HG03342 (cell line): ENCODE results near the gene OPRM1.
A peak's percentile ranks its signal among the peaks of the same experiment; 100 is the strongest.
"Not testable (repeated sequence)": the region's sequence is repeated elsewhere in the genome, so short reads cannot be mapped to it uniquely, and the experiment has no call there.

ENCODE experiments used
- ATAC-seq: cut with Tn5 transposase; IDR thresholded peaks from one replicate; pipeline ENCODE4 v1.9.1; 2021; ENCODE audit warnings: mild to moderate bottlenecking, moderate library complexity; ENCODE audit not compliant: unreplicated experiment

The OPRM1 gene

GRCh38 chr6:154236646-154237301, 197.7 kb downstream of the OPRM1 start:
- no peak for ATAC-seq

- ATAC-seq = no peak
Measured at GRCh38 chr6:154238831-154239230, 199.8 kb downstream of the OPRM1 start.

DNA sequence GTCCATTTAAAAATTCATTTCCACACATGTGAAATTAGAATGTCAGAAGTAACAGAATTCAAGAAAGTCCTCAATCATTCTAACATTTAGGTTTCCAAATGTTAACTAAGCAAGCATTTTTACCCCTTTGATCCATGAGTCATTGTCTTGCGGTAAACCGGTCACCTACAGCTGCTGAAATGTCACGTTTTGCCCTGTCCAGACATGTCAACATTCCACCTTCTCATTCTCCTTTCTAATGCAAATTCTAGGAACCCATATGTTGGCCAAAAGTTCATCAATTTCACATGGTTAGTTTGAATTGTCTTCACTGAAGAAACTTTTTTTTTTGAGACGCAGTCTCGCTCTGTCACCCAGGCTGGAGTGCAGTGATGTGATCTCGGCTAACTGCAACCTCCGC, 200.4 kb downstream of the OPRM1 start:
- ATAC-seq = no peak

- not testable (repeated sequence) for ATAC-seq
Measured at GRCh38 chr6:154241061-154241460, 202.0 kb downstream of the OPRM1 start.

DNA sequence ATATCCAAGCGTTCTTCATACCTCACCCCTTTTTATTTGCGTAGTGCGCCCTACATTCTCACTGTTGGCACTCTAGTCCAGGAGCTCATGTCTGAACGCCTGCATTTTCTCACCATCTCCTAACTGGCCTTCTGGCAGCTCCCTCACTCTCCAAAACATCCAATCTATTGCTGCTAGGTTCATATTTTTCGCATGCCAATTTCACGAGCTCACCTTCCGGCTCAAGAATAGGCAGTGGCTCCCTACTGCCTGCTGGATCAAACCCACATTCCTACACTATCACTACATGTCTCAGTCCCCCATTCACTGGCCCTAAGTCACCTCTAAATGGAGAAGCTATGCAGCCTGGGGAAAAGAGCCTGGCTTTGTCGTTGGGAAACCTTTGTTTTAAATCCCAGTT, 202.5 kb downstream of the OPRM1 start:
- no peak for ATAC-seq

- no peak for ATAC-seq
Measured at GRCh38 chr6:154242617-154243357, 203.7 kb downstream of the OPRM1 start.

GRCh38 chr6:154243793-154244750, 205.0 kb downstream of the OPRM1 start:
- no peak for ATAC-seq

DNA sequence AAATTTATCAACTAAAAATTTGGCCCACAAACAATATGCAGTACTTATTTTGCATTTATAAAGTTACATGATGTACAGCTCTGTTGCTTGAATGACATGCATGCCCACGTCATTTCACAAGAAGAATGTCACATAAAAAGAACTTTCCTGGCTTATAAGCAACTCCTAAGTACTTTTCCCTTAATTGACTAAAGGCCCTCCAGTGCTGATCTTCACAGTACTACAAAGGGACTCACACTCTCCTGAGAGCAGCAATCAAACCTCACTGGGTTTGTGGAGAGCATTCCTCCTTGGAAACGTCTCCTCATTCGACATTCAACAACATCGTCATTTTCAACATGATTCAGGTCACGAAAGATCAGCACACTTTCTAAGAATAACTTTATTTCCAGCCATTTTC, 206.5 kb downstream of the OPRM1 start:
- no peak for ATAC-seq

GRCh38 chr6:154246723-154247118, 207.7 kb downstream of the OPRM1 start:
- no peak for ATAC-seq

DNA sequence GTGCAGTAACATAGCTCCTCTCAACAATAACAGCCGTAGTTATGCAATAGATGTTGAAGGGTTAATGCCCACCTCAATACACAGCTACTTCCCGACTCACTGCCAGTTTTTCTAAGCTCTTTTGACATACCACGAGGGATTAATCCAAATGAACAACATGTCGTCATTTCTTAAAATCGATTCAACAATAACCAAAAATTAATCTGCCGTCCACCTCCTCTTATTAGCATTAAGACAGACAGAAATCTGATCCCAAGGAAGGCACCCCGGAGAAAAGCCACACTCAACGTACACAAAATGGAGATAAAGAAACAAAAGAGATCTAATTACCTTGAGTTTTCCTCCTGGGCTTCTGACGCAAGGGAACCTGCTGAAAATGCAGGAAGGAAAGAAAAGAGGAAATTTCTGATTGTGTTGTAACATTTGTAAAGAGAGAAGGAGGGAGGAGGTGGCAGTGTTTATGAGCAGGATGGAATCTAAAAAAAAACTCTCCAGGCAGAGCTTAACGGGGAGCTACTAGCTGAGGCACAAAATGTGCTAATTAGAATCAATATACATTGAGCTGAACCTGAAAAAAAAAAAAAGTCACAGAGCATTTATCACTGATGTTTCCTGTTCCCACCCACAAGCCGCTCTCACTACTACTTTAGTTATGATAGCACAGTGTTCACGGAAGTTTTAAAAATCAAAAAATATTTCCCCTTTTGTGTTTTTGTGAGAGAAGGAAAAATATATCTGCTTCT, 208.2 kb downstream of the OPRM1 start:
- peak; percentile 26 for ATAC-seq

DNA sequence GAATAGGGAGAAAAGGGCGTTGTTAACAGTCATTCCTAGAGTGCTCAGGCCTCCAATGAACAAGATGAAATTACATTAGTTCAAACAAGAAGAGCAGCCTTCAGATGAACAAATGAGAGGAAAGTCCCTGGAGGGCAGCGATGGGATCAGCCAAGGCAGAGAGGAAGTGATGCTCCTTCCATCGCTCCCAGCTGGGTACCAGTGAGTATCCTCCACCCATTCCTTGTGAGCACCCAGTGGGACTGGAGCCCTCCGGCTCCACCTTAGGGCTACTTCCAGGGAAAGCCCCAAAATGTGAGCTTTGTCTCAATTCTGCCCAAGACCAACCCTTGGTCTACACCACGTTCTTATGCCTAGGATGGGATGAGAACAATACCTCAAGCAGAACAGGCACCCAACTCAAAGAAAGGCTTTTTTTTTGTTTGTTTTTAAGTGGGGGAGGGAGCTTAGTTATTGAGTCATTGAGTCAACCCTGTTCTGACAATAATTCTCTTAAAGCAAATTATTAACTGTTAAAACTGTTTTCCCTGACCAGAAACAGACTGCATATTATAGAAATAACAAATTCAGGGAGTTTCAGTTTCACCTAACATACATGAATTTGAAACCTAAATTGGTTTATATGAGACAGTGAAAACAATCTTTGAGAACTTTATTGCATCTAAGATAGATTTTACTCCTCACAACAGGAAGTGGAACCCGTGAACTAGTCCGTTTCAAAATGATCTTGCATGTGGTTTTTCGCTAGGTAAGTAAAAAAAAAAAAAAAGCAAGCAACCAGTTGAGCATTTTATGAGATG, 210.7 kb downstream of the OPRM1 start:
- ATAC-seq = peak; percentile 77

- no peak for ATAC-seq
Measured at GRCh38 chr6:154251116-154251515, 212.1 kb downstream of the OPRM1 start.

DNA sequence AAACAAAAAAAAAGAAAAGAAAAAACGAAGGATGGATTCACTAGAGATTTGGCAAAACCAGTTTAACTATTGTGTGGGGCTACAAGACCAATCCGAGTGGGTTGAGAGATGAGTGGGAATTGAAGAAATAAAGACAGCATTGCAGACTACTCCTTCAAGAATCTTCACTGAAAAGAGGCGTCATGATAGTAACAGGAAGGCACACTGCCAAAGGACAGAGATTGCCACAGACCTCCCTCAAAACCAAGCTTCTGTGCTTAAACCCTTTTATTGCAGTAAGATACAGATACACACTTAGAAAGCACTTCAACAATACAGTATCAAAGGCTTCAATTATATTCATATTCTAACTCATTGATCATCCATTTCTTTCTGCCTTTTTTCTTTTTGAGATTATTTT, 213.6 kb downstream of the OPRM1 start:
- ATAC-seq = no peak

GRCh38 chr6:154257067-154257466, 218.0 kb downstream of the OPRM1 start:
- no peak for ATAC-seq

DNA sequence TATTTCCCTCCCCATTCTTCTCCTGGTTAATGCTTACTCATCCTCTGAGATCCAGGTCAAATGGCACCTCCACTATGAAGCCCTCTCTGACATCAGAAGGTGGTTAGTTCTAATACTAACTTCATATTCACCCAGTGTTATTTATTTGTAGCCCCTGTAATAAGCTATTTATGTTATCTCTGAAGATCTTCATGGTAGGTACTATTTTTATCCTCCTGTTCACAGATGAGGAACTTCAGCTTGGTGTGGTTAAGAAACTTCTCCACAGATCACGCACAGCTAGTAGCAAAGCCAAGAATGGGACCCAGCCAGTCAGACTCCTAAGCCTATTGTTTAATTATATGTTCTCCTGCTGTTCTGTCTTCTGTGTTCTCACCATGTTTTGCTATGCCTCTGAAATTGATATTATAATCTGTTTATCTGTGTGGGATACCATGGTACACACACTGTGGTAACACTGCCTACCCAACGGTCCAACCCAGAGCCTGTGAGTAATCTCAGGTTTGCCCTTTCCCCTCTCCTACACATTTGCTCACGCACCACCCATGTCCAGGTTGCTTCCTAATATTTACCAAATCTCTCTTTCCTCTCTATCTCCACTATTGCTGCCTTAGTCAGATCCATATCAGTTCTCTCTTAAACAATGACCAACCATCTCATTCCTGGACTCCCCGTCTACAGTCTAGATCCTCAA, 219.2 kb downstream of the OPRM1 start:
- ATAC-seq = peak; percentile 87

DNA sequence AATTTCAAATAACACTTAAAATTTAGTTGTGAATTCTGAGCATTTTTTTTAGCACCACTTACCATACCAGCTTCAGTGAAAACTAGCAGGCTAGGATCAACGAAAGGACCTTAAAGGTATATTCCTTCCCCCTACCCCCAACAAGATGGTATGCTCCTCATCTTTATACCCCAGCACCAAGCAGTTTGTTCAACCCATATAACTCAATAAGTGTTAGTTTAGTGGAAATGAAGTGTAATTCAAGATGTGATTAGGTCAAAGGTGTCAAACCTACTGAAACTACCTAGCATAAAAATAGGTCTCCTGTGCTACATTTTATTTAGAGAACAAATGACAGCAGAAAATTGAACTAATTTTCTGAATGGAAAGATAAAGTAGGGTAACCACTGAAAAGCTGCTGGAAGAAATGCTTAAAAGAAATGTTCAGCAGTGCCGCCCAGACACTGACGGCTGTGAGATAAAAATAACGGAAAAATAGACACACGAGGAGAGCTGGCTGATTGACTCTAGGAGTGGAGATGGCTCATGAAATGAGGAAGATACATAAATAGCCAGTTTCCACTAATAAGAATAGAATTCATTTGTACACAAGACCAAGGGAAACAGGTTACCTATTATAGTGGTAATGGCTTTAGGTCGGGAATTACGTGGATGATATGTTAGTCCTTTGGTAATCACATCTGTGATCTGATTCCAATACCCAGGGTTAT, 222.8 kb downstream of the OPRM1 start:
- no peak for ATAC-seq

DNA sequence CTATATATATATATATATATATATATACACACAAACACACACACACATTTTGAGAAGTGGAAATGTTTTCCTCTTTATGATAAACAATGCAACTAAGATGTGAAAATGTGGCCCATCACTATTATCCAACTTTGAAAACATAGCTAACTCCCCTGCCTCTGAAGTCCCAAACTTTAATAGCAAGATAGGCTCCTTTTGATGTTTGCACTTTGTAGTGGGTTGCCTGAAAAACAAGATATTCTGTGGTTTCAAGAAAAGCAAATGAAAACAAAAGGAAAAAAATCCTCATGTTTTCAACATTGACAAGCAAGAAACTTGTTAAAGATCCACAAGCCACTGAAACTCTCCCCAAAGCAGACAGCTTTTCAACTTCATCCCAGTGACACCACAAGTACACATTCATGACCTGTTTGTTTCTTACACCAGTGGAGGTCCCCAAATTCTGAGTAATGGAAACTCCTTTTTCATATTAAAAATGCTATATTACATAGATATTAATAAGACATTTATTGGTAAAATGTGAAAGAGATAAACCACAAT, 227.6 kb downstream of the OPRM1 start:
- ATAC-seq = no peak

DNA sequence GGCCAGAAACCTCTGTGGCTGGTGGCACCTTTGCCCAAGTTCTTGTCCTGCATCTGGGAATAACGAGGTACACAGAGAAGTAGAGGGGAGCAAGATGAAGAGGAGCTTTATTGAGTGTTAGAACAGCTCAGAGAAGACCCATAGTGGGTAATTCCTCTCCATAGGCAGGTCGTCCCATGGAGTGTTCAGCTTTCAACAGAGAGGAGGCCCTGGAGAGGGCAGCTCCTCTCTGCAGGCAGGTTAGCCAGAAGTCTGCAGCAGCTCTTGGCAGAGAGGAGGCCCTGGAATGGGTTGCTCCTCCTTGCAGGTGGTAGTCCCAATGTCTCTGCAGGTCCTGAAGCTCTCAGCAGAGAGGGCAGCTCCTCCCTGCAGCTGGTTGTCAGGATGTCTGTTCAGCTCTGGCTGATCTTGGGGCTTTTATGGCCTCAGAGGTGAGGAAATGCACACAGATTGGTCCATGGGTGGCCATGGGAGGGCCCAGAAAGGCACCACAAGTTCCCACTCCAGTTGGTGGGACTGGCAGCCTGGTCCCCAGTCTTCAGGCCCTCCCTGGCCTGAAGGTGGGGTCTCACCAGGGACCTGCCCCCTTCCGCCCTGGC, 228.6 kb downstream of the OPRM1 start:
- ATAC-seq = no peak
